ENCODE results near the gene CMC4.
A peak's percentile ranks its signal among the peaks of the same experiment; 100 is the strongest.

CMC4 gene

DNA sequence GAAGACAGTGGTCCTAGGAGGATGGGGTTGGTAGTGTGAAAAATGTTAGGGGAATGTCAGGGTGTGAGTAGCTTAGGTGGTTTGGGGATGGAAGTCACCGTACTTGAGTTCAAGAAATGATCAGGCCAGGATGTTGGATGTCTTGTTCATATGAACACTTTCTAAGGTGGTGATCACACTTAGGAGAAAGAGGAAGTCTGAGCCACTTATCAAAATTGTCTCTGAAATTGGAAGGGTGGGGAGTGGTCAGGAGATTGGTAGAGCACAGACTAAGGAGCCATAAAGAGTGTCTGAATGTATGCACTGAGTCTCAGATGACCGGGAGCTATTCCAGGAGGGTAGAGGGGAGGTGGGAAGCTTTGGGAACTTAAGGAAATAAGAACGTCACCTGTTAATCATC, 17.3 kb downstream of the CMC4 start:
- Histone ChIP-seq H3K4me3 (ENCODE audit: low read depth in 1 of 2, low read length in 1 of 2) (no peak overlapping the region), H3K4me1 (ENCODE audit: control insufficient read depth in 1 of 2, insufficient read depth in 1 of 2, low read depth in 1 of 2, low read length in 1 of 2) (peaks cover 6 to 7% of the 10 kb centered on the region in 2 experiments), H3K27ac (no peak overlapping the region), H3K9me3 (no peaks in the 10 kb centered on the region), H3K36me3 (no peaks in the 10 kb centered on the region), H3K27me3 (no peaks in the 10 kb centered on the region)
- TF ChIP-seq, protein P1, sequence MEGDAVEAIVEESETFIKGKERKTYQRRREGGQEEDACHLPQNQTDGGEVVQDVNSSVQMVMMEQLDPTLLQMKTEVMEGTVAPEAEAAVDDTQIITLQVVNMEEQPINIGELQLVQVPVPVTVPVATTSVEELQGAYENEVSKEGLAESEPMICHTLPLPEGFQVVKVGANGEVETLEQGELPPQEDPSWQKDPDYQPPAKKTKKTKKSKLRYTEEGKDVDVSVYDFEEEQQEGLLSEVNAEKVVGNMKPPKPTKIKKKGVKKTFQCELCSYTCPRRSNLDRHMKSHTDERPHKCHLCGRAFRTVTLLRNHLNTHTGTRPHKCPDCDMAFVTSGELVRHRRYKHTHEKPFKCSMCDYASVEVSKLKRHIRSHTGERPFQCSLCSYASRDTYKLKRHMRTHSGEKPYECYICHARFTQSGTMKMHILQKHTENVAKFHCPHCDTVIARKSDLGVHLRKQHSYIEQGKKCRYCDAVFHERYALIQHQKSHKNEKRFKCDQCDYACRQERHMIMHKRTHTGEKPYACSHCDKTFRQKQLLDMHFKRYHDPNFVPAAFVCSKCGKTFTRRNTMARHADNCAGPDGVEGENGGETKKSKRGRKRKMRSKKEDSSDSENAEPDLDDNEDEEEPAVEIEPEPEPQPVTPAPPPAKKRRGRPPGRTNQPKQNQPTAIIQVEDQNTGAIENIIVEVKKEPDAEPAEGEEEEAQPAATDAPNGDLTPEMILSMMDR (IDR thresholded peaks at IDR 0.05), result no peak

DNA sequence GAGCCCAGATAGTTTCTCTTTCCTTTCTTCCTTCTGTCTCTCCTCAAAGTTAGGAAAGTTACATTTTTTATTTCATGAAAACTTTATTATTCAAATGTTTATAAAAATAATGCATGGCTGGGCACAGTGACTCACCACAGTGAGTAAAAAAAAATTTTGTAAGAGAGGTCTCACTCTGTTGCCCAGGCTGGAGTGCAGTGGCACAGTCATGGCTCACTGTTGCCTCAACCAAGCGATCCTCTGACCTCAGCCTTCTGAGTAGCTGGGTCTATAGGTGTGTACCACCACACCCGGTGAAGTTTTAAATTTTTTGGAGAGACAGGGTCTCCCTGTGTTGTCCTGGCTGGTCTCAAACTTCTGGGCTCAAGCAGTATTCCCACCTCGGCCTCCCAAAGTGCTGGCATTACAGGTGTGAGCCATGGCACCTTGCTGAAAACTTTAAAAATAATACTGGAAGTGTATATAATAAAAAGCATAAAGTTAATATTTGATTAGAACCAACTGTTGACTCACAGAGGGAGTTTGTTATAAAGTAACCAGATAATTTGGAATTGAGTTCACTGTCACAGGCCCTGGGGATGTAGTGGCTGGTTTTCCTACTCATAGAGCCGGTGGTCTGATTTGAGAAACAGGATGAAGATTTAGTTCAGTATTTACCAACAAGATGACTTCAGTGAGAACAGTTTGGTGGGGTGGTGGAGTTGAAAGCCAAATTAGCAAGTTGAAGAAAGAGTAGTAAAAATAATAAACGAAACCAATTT, 18.0 kb downstream of the CMC4 start:
- H3K4me3 ChIP-seq (ENCODE audit: low read depth in 1 of 2, low read length in 1 of 2), result no peak overlapping the region
- H3K4me1 ChIP-seq (ENCODE audit: control insufficient read depth in 1 of 2, insufficient read depth in 1 of 2, low read depth in 1 of 2, low read length in 1 of 2), result peaks cover 6 to 7% of the 10 kb centered on the region in 2 experiments
- no peaks in the 10 kb centered on the region for H3K36me3 ChIP-seq
- H3K27ac ChIP-seq, result no peak overlapping the region
- H3K27me3 ChIP-seq, result no peaks in the 10 kb centered on the region
- TF ChIP-seq, protein P1 (IDR thresholded peaks at IDR 0.05), result no peak
- no peaks in the 10 kb centered on the region for H3K9me3 ChIP-seq

DNA sequence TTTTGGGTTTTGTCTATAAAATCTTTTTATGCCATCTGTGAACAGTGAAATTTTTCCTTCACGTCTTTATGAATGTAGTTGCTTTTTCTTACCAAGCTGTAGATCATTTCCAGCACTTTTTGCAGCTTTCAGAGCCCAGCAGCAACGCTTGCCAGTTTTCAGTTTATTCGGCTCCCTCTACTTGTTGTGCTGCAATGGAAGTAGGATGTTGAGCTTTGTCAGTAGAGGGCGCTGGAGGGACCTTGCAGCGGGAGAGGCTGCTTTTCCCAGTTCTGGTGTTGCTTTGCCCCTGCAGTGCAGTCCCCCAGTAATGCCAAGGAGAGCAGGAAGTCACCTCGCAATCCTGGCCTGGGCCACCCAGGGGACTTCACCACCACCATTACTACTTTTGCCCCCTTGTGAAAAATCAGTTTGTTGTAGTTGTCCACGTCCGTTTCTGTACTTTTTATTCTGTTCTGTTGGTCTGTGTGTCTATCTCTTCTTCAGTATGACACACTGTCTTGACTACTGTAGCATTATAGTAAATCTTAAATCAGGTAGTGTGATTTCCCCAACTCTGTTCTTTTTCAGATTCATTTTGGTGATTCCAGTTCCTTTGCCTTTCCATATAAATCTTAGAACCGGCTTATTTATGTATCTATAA, 21.8 kb downstream of the CMC4 start:
- Histone ChIP-seq H3K9me3 (no peaks in the 10 kb centered on the region), H3K4me1 (ENCODE audit: control insufficient read depth in 1 of 2, insufficient read depth in 1 of 2, low read depth in 1 of 2, low read length in 1 of 2) (no peaks in the 10 kb centered on the region), H3K4me3 (ENCODE audit: low read depth in 1 of 2, low read length in 1 of 2) (no peak overlapping the region), H3K27me3 (no peaks in the 10 kb centered on the region), H3K36me3 (no peaks in the 10 kb centered on the region), H3K27ac (no peak overlapping the region)
- TF ChIP-seq, protein P1 (IDR thresholded peaks at IDR 0.05), result peak; percentile 41

DNA sequence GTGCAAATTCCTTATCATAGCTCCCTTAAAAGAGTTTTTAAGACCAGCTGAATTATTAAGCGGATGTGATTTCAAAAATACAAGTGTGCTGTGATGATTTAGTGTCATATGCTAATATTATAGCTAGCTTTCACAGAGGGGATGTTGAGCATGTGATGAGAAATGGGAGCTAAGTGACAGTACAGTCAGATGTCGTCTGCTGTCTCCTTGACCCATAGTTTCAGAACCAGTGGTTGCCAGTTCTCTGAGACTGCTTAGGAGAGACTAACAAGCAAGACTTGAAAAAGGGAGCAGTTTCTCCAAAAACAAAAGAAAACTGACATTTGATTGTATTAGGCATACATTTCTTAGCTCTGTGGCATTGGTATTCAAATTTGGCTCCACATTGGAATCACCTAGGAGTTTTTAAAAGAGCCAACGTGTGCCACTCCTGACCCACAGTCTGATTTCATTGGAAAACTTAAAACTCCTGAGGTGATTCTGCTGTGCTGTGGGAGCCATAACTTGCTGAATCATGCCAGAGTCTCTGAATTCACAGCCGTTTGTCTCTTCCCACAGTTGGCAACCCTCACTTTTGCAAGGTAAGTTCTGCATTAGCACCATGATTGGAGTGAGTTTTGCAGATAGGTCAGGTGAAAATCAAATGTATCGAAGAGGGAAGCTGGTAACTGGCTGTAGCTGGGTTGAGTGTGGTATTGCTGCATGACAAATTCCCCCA, 24.0 kb downstream of the CMC4 start:
- Histone ChIP-seq H3K4me1 (ENCODE audit: control insufficient read depth in 1 of 2, insufficient read depth in 1 of 2, low read depth in 1 of 2, low read length in 1 of 2) (no peaks in the 10 kb centered on the region), H3K27ac (no peak overlapping the region), H3K36me3 (no peaks in the 10 kb centered on the region), H3K9me3 (no peaks in the 10 kb centered on the region), H3K4me3 (ENCODE audit: low read depth in 1 of 2, low read length in 1 of 2) (no peak overlapping the region), H3K27me3 (no peaks in the 10 kb centered on the region)
- TF ChIP-seq, protein P1 (IDR thresholded peaks at IDR 0.05), result no peak

DNA sequence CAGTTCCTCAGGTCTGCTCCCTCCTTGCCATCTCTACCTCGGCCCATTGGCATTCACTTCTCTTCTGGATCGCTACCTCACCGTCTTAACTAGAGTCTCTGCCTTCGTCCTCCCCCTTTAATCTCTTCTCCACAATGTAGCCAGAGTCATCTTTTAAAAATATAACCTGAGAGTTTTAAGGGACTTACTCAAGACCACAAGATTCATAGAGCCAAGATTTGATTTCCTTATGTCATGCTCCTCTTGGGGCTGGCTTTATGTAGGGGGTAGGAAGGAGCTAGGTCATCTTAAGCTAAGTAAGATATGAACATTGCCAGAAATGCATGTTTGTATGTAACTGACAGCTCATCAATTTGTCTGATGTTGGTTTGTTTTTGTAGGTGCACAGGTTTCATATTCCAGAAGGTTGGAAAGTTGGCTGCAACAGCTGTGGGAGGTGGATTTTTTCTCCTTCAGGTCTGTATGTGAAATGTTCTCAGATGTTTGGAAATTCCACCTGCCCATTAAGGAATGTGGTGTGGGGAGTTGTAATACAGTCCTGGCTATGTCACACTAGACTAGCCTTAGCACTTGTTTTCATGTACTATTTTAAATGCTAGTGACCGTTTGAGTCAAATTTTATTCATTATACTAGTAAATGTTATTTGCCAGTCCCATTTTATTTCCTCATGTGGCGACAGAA, 24.7 kb downstream of the CMC4 start:
- H3K27ac ChIP-seq, result no peak overlapping the region
- no peaks in the 10 kb centered on the region for H3K27me3 ChIP-seq
- TF ChIP-seq, protein P1 (IDR thresholded peaks at IDR 0.05), result no peak
- no peaks in the 10 kb centered on the region for H3K4me1 ChIP-seq (ENCODE audit: control insufficient read depth in 1 of 2, insufficient read depth in 1 of 2, low read depth in 1 of 2, low read length in 1 of 2)
- H3K4me3 ChIP-seq (ENCODE audit: low read depth in 1 of 2, low read length in 1 of 2), result no peak overlapping the region
- H3K36me3 ChIP-seq, result no peaks in the 10 kb centered on the region
- no peaks in the 10 kb centered on the region for H3K9me3 ChIP-seq

Data from neutrophil (primary cell).